Activated T-cell treated with anti-CD3 and anti-CD28 coated beads for 48 hours (primary cell): ENCODE measurements around the gene SMPD3.

ENCODE experiments used
- DNase-seq: peaks from one replicate; pipeline ENCODE4 v3.0.0-alpha.2; 2020; ENCODE audit warnings: low read depth

SMPD3 gene

GRCh38 chr16:68380676-68381362 lies 67.5 kb downstream of the SMPD3 start:
- no peak for DNase-seq

DNA sequence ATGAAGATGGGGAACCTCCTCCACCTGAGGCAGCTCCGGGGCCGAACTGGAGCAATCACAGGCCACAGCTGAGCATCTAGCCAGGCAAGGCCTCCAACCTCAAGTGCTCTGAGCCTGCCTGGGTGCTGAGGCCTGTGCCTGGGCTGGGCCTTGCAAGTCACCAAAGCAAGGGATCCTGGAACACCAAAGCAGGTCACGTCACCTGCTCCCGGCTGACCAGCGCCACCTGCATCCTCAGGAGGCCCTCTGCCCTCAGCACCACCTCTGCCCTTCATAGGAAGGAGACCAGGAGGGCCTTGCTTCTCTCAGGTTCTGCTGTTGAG lies 68.0 kb downstream of the SMPD3 start:
- no peak for DNase-seq

GRCh38 chr16:68379472-68380347 lies 68.6 kb downstream of the SMPD3 start:
- DNase-seq = no peak

DNA sequence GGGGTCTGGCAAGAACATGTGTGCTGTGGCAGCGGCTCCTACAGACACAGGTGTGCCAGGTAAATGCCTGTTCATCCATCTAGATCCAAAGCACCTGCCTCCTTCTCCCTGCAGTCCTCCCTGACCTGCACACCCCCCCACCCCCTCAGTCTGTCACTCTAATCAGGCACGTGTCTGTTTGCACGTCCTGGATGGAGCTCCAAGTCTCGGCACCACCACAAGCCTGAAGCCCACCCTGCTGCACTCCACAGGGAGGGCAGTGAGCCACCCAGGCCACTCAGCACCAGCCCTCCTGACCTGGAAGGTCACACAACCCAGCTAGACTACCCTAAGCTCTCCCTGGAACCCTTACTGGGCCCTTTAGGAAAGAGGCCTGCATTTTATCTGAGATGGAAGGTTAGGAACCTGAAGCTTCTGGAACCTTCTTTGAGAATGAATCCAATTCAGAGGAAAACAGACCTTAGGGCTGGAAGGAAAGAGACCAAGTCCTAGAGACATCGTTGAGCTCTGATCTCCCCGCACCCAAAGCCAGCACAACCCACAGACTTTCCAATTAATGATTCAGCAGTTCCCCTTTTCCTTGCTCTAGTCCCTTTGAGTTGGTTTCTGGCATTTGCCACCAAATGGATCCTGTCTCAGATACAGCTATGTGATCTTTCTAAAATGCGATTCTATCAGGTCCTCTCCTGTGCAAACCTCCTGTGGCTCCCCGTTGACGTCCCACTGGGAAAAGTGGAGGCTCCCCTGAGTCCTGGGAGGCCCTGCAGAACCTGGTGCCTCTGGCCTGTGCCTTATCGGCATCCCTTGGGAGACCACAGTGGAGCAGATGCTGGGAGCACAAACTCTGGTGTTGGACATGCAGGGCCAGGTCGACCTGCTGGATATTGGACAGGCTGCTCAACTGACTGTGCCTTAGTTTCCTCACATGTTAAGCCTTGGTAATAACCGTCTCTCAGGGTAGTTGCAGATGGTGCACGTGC lies 69.6 kb downstream of the SMPD3 start:
- DNase-seq = no peak

DNA sequence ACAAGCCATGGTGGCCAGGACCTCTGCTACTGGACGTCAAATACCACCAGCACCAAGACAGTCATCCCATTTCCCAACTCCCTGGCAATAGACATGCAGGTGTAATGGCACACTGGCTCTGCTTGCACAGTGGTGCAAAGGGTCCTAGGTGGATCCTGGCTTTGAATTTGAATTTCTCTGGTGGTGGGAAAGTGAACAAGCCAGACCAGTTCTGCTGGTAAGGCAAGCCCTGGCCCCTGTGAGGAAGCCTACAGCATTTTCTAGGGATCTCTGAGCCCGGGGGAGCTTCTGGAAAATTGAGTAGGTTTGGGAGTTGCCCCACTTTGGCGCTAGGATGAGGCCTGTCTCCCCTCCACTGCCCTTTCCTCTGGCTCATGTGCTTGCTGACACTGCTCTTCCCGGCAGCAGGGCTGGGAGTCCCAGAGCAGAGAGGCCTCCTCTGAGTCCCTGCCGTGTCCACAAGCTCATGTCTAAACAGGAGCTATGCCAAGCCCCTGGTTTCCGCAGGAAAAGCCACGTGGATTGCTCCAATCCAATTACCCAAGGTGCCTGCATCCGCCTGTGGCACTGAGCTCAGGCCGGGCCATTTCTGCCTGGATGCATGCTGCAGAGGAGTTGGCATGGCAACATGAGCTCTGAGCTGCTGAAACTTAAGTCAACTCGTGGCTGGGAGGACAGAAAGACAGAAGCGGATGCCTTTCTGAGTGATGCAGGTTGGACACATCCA lies 70.5 kb downstream of the SMPD3 start:
- DNase-seq = no peak

- no peak for DNase-seq
Measured at GRCh38 chr16:68377221-68377620, 71.1 kb downstream of the SMPD3 start.

DNA sequence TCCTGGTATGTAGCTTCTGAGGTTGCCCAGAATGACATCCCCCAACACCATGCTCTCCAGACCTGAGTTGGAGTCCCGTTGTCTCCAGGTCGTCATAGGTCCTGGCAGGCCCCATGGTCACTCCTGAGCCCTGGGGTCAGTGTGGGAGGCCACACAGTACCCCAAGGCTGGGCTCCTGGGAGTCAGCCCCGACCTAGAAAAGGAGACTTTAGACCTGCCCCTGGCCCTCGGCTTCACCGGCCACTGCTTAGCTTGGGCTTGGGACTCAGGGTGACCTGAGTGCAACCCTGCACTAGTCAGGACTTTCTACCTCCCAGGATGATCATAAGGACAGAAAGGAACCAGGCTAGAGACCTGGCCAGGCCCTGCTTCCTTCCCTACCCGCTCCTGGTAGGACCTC lies 71.7 kb downstream of the SMPD3 start:
- no peak for DNase-seq

- no peak for DNase-seq
Measured at GRCh38 chr16:68375801-68376536, 72.3 kb downstream of the SMPD3 start.

GRCh38 chr16:68374961-68375660 lies 73.2 kb downstream of the SMPD3 start:
- DNase-seq = no peak

DNA sequence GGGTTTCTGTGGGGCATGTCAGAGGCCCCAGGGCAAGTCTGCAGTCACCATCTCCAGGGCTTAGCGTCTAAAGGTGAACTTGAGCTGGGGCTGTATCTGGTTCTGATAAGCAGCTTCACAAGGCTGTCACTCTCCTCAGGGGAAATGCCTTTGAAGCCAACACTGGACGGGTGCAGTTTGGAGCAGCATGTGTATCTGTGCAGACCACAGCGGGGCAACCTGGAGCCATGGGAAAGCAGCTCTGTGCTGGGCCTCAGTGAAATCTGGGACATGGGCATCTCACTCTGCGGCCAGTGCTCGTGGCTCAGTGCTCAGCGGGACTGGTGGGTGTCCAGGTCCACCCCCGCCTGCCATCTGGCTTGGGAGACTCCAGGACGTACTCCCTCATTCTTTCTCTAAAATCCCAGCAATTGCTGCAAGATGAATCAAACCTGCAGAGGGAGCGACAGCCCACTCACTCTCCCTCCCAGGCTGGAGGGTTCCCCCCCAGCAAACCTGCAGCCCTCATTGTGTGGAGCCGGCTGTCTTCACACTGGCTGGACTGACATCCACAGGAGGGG lies 74.0 kb downstream of the SMPD3 start:
- no peak for DNase-seq

DNA sequence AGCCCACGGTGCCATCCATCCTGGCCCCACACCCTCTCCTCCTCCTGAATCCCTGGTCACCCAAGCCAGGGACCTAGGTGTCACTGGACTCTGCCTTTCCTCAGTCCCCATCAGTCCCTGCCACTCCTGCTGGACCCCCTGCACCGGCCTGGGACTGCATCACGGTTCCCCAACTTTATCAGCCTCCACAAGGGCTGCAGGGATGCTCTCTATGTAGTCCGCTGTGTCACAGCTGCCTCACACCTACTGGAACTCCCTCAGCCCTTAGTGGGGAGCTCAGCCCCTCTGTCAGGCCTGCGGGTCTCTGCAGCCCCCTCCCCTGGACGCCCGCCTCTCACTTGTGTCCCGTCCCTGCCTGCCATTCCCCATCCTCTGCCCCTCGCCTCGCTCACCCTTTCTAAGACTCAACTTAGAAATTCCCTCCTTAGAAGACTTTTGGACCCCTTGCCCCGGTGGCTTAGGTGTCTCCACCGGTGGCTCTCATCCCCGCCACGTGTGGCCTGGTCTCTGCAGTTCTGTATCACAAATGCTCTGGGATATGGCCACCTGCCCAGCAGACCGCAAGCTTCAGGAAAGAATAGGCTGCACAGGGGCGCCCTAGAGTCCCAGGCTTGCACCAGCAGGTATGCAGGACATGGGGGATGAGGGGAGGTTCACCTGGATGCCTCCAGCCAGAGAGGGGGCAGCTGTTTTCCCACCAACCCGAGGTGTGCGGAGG lies 74.6 kb downstream of the SMPD3 start:
- no peak for DNase-seq

GRCh38 chr16:68372806-68373205 lies 75.5 kb downstream of the SMPD3 start:
- no peak for DNase-seq

GRCh38 chr16:68372381-68372720 lies 76.0 kb downstream of the SMPD3 start:
- DNase-seq = no peak

DNA sequence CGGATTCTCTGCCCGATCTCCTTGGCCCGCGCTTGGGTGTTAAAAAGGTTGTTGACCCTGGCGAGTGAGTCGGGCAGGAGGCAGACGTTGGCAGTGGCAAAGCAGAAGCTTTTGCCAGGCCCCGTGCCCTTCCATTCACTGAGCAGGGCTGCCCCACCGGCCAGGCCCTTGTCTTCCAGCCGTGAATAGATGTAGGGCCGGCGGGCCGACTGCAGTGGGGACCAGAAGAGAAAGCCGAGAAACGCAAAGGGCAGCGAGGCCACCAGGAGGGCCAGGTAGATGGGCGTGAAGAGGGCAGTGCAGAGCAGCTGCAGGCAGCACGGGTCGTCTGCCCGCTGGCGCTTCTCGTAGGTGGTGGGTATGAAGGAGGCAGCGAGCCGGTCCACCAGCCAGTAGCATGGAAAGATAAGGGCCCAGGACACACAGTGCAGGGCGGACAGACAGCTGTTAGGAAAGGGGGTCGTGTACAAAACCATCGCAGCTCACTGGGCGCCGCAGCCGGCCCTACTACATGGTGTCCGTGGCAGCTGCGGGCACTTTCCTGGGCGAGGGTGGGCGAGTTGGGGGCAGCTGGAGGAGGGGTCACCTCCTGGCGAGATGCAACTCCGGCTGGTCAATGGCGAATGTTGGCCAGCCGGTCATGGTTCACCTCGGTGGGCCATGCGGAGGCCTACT lies 76.5 kb downstream of the SMPD3 start:
- DNase-seq = no peak

- DNase-seq = no peak
Measured at GRCh38 chr16:68371276-68371651, 77.0 kb downstream of the SMPD3 start.

- DNase-seq = no peak
Measured at GRCh38 chr16:68370581-68371275, 77.6 kb downstream of the SMPD3 start.

DNA sequence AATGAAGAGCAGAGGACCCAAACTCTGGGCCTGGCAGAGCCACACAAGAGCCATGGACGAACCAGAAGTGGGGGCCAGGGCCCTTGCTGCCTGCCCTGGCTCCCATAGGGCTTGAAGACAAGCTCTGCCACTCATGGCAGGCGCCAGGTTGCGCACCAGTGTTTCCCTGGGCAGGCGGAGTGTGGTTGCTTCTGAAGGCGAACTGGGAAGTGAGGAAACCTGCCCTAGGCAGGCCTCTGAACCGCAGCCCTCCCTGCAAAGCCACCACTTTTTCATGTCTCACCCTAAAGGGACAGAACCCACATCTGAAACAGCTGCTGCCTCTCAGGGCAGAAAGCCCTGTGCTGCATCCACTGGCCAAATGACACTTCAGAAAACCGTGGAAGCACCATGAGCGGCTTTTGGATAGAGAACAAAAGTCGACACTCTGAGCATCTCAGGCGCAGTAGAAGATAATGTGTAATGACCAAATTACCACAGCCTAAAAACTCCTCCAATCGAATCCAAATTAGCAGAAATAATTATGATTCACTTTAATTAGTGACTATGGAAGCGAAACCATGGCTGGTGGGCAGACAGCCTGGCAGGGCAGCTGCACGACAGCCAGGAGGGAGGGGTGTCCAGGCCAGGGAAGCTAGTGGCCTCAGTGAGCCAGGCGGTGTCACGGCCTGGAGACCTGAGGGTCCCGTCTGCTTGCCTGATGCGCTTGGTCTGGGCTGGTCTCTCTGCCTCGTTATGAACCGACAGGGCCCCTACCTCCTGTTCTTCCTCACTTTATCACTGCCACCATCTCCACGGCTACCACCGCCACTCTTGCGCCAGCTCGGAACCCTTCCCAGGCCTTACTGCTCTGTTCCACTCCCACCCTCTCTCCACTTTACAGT lies 78.4 kb downstream of the SMPD3 start:
- no peak for DNase-seq
